HG02588 (cell line): ENCODE measurements around the gene HS6ST2.

Experiments
- ATAC-seq: cut with Tn5 transposase; IDR thresholded peaks from one replicate; pipeline ENCODE4 v1.9.1; 2021; ENCODE audit warnings: mild to moderate bottlenecking, moderate library complexity; ENCODE audit not compliant: unreplicated experiment

The HS6ST2 gene

DNA sequence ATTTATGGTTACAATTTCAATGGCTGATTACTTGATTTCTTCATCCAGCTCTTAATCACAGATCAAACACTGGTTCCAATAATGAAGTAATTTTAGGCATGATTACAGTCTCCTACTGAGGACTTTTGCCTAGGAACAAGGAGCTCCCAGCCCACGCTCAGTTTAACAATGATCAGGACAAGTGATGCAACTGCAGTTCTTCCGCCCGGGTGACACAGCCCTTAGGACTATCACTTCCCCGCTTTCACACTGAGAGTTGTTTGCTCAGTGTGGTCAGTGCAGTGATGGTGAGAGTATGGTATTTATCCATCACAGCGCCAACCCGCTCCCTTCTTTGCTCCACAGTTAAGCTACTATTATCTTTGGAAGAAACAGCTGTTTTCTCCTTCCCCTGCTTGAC lies 266.4 kb downstream of the HS6ST2 start:
- ATAC-seq = no peak

DNA sequence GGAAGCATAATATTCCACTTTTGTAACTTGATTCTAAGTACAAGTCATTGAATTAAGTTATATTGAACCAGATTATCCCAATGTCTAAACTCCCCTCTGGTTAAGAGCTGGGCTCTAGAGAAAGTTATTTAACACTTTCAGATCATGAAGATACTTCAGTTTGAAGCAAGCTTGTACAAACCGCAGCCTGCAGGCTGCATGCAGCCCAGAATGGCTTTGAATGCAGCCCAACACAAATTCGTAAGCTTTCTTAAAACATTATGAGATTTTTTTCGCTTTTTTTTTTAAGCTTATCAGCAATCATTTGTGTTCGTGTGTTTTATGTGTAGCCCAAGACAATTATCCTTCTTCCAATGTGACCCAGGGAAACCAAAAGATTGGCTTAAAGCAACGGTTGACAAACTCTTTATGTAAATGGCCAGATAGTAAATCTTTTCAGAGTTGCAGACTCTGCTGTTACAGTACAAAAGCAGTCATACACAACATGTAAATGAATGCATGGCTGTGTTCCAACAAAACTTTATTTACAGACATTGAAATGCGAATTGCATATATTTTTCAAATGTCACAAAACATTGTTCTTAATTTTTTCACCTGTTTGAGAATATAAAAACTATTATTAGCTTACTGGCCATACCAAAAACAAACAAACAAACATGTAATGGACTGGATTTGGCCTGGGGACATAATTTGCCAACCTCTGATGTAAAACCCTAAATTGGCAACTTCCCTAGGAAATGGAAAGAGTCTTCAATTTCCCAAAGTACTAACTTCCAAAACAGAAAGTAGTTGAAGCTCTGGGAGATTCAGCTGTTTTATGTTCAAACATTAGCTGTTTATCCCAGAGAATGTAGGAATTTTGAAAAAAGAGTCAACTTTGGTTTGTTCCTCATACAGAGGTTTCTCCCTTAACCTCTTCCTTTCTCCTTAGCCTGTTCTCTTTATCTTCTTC lies 268.5 kb downstream of the HS6ST2 start:
- ATAC-seq = no peak

DNA sequence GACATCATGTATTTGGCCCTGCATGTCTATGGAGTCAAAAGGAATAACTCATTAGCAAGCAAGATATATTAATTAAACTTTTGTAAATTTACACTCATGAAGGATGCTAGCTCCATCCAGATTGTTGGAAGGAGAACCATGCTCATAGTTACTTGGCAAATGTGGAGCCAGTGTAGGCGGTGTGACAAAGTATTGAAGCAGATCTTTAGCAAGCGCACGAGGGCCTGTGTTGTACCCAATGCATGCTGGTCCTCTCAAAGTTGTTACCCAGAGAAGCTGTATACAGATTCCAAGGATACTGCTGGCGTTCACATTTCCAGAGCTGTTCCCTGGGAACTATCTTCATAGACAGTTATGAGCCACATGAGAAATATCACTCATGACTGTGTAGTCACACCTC lies 273.2 kb downstream of the HS6ST2 start:
- no peak for ATAC-seq

DNA sequence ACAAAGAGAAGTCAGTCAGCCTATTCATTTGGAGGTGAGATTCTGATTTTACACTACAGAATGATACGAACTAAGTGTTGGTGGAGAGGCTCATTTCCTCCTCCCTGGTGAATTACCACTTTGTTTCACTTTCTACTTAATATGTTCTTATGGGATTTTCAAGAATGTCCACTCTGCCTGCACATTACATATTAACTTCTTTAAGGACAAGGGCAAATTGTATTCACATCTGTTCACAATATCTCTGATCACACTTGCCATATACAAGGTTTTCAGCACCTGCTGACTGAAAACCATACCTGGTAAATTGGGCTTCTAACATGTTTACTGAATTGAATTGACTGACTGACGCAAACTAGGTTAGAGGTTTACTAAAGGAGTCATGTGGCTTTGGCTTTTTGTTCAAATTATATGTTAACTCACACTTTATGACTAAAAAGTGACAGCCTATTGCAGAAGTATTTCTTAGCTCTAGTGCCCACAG lies 281.2 kb downstream of the HS6ST2 start:
- ATAC-seq = no peak

DNA sequence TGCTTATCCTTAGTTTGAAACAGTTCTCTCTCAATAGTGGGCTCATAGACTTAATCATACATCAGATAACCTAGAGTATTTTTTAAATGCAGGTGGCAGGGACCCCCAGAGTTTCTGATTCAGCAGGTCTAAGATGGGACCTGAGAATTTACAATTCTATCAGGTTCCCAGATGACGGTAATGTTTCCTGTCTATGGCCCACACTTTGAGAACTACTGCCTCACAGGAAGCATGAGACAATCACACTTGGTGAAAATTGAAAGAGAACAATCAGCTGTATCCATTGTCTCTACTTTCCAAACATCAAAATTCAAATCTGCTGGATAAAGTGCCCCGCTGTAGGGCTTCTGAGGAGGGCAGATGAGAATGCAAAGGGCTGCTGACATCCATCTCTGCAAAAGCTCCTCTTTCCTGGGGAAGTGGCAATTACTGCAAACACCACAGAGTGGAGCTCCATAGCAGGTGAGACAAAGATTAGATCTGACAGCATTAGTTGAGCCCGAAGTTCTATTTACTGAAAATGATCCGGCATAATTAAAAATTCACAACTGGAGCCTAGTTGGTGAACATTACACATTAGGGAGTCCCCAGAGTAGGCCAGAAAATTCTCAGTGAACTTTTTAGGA lies 281.8 kb downstream of the HS6ST2 start:
- no peak for ATAC-seq

DNA sequence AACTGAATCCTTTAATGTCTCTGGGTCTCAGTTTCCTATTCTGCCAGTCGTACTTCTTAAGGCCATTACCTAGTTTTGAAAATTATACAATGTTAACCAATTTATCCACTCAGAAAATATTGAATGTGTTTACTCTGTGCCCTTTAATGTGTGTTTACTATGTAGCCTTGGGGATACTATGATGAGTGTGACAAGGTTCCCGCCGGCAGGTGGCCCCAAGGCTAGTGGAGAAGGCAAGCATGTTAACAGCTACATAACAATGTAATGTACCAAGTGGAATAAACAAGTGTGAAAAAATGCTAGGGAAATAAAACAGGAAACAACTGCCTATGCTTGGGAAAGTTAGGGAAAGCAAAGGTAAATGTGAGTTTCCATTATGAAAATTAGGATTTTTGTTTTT lies 282.3 kb downstream of the HS6ST2 start:
- no peak for ATAC-seq

DNA sequence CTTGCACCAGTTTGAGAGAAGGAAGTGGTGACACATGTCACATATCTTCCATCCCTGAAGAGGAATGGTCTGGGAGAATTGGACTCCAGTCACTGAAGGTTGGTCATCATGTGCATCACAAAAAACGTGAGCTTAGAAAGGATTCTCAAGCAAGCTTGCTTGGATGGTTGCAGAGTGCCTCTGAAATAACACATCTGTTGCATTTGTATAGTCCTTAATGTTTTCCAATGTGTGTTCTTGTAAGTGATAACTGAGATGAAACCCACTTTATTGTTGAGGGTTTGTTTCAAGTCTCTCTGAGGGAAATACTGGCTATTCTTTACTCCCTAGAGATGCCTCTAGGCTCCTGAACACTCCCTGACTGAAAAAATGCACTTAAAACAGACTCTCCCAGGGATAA lies 285.1 kb downstream of the HS6ST2 start:
- ATAC-seq = no peak

DNA sequence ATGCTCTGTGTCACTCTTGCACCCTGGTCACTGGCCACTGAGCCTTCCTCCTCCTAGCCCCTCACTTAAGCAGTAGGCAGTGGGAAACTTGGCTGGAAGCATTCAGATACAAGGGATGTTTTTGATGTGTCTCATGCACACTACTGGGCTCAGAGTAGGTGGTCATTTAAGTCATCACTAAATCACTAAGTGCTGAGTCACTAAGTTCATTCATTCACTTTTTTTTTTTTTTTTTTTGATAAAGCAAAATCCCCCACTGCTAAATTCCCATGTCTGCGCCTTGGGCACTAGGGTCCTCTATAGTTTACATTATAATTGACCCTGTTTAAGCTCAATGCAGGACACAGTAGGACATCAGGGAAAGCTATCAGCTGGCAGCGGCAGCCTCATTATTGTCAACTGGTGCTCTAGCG lies 287.2 kb downstream of the HS6ST2 start:
- no peak for ATAC-seq

DNA sequence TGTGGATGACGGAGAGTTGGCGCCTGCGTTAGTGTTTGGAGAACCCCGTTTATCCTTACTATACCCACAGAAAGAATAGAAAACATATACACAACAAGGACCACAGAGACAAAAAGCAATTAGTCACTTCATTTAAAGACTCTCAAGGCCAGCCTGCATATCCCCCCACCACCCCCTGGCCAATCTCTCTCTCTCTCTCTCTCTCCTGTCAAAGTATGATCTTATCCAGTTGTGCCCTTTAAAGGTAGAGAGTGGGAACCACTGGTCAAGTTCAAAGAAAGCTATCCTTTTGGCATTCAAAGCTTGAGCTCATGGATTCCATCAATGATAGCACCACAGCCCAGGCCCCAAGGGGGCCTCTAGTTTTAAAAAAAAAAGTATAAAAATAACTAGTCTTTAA lies 289.3 kb downstream of the HS6ST2 start:
- ATAC-seq = no peak

DNA sequence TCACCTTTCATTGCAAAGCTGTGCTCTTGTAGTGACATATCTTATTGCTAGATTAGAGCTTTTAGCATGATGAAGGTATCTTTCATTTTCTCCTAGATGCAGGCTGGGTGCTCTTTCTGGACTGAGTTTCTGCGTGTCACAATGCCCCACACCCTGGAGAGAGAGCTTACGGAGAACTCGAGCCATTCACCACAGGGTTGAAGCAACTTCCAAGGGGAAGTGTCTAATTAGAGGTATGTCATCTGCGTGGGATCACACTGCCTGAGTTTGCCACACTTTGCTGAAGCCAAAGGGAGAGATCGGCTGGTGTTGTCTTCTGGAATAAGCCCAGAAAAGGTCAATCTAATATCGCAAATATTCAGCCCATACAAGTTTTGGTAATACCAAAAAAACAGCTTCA lies 290.3 kb downstream of the HS6ST2 start:
- ATAC-seq = no peak

DNA sequence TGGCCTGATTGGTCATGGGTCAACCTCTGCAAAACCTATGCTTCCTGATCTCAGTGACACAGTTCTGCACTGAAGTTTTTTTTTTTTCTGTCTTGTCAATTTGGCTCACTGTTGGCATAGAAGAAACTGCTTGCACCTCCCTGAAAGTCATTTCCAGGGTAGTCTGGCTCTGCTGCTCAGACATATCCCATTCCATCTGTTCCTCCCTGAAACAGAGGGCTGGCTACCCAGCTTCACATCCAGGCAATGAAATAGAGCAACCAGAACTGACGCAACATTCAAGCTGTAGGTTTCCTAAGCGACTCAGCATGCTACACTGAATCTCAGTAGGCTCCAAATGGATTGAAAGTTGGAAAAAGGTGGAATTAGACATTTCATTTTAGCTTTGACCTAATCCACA lies 292.8 kb downstream of the HS6ST2 start:
- ATAC-seq = no peak

DNA sequence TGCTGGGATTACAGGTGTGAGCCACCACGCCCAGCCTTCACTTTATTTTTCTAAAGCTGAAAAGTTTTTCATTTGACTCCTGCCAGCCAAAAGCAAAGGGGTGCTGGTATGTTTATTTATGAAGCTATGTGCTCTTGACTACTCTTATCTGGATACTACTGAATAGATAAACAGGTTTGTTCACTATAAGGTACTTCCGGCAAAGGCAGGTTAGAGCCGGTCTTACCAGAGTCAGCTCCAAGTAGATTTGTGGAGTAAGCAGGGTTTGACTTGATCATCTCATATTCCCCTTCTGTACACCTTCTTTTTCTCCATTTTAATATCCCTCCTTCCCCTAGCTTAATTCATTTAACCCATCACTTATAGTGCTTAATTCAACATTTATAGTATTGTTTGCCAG lies 294.2 kb downstream of the HS6ST2 start:
- ATAC-seq = no peak

DNA sequence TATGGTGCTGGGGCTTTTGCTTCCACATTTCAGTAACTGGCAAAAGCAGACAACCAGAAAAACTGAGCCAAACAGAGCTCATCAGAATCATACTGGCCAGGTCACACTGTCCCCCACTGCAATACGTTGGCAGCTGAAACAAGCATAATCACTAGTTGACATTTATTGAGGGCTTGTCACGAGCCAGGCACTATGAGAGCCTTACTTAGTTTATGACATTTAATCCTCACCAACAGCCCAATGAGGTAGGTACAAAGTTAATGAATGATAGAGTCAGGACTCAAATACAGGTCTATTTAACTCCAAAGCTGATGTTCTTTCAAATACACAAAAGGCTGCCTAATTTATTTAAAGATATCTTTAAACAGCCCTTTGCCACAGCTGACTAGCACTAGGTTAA lies 295.6 kb downstream of the HS6ST2 start:
- no peak for ATAC-seq

DNA sequence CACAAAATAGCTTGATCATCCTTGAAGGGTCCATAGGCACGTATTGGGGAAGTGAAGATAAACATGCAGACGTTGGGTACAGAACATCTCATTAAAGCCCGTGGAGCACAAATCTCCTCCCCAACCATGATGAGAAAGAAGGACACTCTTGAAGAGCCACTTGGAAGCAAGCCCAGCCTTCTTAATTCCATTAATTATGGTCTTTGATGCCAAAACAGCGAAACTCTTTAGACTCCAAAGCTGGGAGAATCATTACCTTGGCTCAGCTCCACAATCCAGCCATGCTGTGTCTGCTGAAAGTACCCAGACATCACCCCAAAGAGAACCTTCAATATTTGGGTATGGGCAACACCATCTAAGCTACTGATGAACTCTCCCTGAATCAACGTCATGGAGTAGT lies 300.6 kb downstream of the HS6ST2 start:
- no peak for ATAC-seq

DNA sequence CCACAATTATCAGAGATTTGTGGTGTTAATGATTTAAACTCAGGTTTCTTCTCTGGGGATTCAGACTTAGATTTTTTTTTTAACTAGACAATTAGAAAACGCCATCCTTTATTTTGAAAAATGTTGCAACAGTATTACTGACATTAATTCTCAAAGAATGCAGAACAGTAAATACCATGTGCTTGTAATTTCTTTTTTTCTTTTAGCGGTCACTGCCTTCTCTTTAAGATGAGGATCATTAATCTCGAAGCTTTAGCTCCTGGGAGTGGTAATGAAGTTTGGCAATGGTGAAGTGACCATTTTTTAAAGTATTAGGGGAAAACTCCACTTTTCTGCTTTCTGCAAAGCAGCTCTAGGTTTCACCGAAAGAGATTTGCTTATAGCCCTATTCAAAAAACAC lies 305.6 kb downstream of the HS6ST2 start:
- no peak for ATAC-seq

DNA sequence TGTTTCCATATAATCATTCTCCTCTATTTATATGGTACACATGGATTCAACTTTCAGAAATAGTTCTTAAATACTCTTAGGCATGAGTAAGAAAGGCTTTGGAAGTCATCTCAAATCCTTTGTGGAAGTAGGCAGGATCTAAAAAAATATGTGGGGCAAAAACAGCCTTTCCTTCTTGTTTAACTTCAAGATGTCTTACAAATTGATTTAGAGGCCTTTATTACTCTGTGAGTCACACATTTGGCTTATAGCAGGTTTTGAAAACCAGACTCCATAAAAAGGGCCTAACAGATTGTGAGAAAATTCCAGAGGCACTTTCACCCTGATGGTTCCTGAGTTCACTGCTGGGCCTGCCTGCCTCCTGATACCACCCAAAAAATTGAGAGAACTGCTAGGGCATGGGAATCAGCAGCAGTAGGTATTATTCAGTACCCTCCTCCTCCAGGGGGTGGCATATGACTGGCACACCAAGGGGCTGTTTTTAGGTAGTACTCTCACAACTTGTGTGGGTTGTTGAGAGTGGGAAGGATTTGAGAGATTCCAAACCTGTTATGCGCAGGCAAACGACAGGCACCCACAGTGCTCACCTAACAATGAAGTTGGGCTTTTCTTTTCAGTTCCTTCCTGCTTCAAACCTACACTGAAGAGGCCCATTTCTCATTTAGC lies 306.9 kb downstream of the HS6ST2 start:
- ATAC-seq = no peak

DNA sequence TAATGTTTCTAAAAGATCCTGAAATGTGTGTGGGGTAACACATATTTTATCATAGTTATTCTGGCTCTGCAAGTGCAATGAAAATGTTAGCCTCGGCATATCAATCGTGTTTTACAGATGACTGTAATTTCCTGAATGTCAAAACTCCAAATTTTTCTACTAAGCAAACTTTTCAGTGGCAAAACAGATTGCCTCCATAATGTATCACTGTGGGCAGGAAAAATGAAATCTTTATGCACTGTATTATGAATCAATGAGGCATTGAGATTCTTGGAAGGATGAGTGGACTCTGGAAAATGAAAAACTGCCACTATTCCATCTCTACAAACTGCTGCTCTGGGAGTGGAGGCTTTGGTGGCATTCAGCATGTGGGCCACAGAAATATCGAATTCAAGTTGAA lies 309.5 kb downstream of the HS6ST2 start:
- ATAC-seq = no peak

DNA sequence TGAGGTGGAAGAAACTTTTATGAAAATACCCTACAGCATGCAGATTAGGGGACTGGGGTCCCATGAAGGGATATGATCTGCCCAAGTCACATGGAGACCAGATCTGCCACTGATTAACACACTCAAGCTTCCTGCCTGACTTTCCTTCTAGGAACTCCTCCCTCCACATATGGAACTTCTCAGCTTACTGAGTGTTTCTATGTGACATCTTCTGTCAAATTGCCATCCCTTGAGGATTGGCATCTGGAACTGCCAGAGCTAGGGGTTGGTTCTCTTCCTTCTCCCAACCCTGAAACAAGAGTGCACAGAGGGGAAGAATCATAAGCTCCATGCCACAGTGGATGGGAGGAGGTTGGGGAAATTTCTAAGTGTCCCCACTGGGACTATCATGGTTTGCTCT lies 319.0 kb downstream of the HS6ST2 start:
- no peak for ATAC-seq

DNA sequence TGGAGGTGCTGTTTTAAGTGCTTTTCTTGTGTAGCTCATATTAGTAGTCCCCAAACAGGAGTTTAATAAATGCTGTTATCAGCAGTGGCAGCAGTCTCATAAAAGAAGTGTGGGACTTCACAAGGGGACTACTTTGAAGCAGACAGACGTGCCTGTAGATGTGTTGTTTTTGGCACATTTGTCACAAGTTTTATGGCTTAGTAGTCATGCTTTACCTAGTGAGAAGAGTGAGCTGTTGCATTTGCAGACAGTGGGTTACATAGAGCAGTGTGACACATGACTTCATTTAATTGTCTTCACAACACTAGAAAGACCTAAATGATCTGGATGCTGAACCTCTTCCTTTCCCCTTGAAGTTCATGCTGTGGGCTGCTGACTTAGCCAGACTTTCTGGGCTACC lies 320.1 kb downstream of the HS6ST2 start:
- no peak for ATAC-seq

DNA sequence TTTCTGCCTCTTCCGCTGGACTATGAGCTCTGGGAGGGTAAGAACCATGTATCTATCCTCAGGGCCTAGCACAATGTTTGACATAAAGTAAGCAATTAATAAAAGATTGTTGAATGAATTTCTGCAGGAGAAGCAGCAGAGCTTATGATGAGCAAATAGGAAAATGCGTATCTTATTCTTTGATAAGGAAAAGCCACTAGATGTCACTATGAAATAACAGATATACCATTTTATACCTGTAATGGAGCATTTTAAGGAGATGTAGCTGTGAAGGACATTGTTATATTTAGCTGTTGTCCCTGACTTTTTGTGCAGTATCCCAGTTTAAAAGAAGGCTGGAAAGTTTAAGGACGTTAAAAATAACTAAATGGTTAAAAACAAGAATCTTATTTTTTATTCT lies 322.3 kb downstream of the HS6ST2 start:
- ATAC-seq = no peak

DNA sequence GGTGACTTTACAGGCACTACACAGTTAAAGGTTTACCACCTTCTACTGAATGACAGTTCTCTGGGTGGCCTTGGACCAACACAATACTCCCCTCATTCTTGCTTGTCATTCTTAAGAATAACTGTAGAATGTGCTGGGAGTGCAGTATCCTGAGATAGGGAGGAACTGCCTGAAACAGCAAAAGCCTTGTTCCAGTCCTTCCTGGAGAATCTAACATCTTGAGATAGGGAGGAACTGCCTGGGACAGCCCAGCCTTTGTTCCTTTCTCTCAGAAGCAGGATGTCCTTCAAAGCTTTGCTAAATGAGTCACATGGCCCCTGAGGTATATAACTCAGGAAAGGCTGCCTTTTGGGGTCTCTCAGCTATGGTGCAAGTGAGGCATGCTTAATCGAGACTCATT lies 323.9 kb downstream of the HS6ST2 start:
- no peak for ATAC-seq
